ENCODE data around the gene DACH2.
A peak's percentile ranks its signal among the peaks of the same experiment; 100 is the strongest.

GRCh38 chrX:86322913-86323312 is 174.7 kb downstream of the DACH2 start:
- TF ChIP-seq JUND (IDR thresholded peaks at IDR 0.05): no peak
- no peak for TF ChIP-seq RXRA (IDR thresholded peaks at IDR 0.05)
- TF ChIP-seq, protein P1, sequence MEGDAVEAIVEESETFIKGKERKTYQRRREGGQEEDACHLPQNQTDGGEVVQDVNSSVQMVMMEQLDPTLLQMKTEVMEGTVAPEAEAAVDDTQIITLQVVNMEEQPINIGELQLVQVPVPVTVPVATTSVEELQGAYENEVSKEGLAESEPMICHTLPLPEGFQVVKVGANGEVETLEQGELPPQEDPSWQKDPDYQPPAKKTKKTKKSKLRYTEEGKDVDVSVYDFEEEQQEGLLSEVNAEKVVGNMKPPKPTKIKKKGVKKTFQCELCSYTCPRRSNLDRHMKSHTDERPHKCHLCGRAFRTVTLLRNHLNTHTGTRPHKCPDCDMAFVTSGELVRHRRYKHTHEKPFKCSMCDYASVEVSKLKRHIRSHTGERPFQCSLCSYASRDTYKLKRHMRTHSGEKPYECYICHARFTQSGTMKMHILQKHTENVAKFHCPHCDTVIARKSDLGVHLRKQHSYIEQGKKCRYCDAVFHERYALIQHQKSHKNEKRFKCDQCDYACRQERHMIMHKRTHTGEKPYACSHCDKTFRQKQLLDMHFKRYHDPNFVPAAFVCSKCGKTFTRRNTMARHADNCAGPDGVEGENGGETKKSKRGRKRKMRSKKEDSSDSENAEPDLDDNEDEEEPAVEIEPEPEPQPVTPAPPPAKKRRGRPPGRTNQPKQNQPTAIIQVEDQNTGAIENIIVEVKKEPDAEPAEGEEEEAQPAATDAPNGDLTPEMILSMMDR (IDR thresholded peaks at IDR 0.05; ENCODE audit: low read depth, low read length, missing input control): peak; percentile 23
- TF ChIP-seq EGR1 (IDR thresholded peaks at IDR 0.05; ENCODE audit: low read depth in 2 of 2): no peak
- TF ChIP-seq REST (IDR thresholded peaks at IDR 0.05): no peak
- TF ChIP-seq, protein P2, sequence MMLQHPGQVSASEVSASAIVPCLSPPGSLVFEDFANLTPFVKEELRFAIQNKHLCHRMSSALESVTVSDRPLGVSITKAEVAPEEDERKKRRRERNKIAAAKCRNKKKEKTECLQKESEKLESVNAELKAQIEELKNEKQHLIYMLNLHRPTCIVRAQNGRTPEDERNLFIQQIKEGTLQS (IDR thresholded peaks at IDR 0.05): no peak
- no peak for TF ChIP-seq HNF4G (IDR thresholded peaks at IDR 0.05)
- TF ChIP-seq TAF1 (conservative IDR thresholded peaks at IDR 0.05): no peak
- TF ChIP-seq RAD21 (IDR thresholded peaks at IDR 0.05): peak; percentile 64 to 67
- TF ChIP-seq, protein P3, sequence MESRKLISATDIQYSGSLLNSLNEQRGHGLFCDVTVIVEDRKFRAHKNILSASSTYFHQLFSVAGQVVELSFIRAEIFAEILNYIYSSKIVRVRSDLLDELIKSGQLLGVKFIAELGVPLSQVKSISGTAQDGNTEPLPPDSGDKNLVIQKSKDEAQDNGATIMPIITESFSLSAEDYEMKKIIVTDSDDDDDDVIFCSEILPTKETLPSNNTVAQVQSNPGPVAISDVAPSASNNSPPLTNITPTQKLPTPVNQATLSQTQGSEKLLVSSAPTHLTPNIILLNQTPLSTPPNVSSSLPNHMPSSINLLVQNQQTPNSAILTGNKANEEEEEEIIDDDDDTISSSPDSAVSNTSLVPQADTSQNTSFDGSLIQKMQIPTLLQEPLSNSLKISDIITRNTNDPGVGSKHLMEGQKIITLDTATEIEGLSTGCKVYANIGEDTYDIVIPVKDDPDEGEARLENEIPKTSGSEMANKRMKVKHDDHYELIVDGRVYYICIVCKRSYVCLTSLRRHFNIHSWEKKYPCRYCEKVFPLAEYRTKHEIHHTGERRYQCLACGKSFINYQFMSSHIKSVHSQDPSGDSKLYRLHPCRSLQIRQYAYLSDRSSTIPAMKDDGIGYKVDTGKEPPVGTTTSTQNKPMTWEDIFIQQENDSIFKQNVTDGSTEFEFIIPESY (IDR thresholded peaks at IDR 0.05): no peak
- TF ChIP-seq GABPA (IDR thresholded peaks at IDR 0.05 in 1 of 2, conservative IDR thresholded peaks at IDR 0.05 in 1 of 2): no peak
- no peak for TF ChIP-seq HNF4A (conservative IDR thresholded peaks at IDR 0.05)
- TF ChIP-seq YY1 (IDR thresholded peaks at IDR 0.05): no peak
- TF ChIP-seq SP1 (IDR thresholded peaks at IDR 0.05): no peak
